Breast epithelium (tissue), 4 donors: ENCODE measurements around the gene CLUH. TPM values are rescaled to one million over a fixed set of nuclear protein-coding genes. Genes with fewer than 3 reads are reported as not detected.

ENCODE experiments used
- DNase-seq, 2 donors: peaks; one replicate each; pipeline ENCODE4 v3.0.0-alpha.2; 2019; ENCODE audit warnings: low spot score in 2 of 2
- H3K27ac ChIP-seq, 2 donors: fragments of 200-600 bp; sonication (generic) in 1 of 2; one replicate each; pipeline ENCODE4 v1.5.1; 2016 to 2019; ENCODE audit warnings: mild to moderate bottlenecking in 1 of 2
- H3K27me3 ChIP-seq, 2 donors: fragments of 200-600 bp; sonication (generic) in 1 of 2; one replicate each; pipeline versions ENCODE4 v1.5.1 to v1.6.0; 2017 to 2019; ENCODE audit warnings: control low read depth in 1 of 2, mild to moderate bottlenecking in 1 of 2
- H3K36me3 ChIP-seq: fragments of 200-600 bp; one replicate; pipeline ENCODE4 v1.5.1; 2019
- H3K4me1 ChIP-seq, 2 donors: fragments of 200-600 bp; sonication (generic); one replicate each; pipeline ENCODE4 v1.5.1; 2016 to 2019; ENCODE audit warnings: control low read depth in 1 of 2
- H3K4me3 ChIP-seq, 3 donors: fragments of 200-600 bp; sonication (generic); 1 replicate in 2 of 3; 2 replicates in 1 of 3; pipeline ENCODE4 v1.5.1; 2016 to 2019; ENCODE audit warnings: mild to moderate bottlenecking in 3 of 3, moderate library complexity in 2 of 3
- H3K9me3 ChIP-seq, 2 donors: fragments of 200-600 bp; sonication (generic) in 1 of 2; one replicate each; pipeline ENCODE4 v1.5.1; 2016 to 2019; ENCODE audit warnings: control low read depth in 1 of 2
- POLR2A ChIP-seq: fragments of 450-650 bp; IDR thresholded peaks from one replicate; pipeline ENCODE4 v1.6.1; 2016; ENCODE audit warnings: antibody characterized with exemption, mild to moderate bottlenecking, moderate library complexity
- POLR2AphosphoS5 ChIP-seq, 3 donors: sonication (generic); formaldehyde crosslinking; IDR thresholded peaks; one replicate each; pipeline ENCODE4 v1.6.1; 2017; ENCODE audit warnings: antibody characterized with exemption in 3 of 3
- intact Hi-C: fragments of 100-400 bp; cut with DNase I; formaldehyde crosslinking; loops from one replicate; pipeline ENCODE4 v1.15.1; 2023; ENCODE audit warnings: low total_unique reads
- total RNA-seq, 3 donors: library from RNA; depleted of rRNA; stranded (reverse); fragments of >200 nt; gene quantifications; one replicate each; pipeline ENCODE4 v1.1.0, GENCODE V29; 2016
- TF ChIP-seq, protein P1 (sequence below), 3 donors: fragments of 450-650 bp; IDR thresholded peaks; one replicate each; pipeline ENCODE4 v1.5.1; 2016 to 2017; ENCODE audit warnings: antibody characterized with exemption in 3 of 3, mild to moderate bottlenecking in 3 of 3, moderate library complexity in 3 of 3

Gene CLUH
- total RNA-seq, 3 donors from 2014 or later = 37.6 to 77.7 (median 50.6) TPM

DNA sequence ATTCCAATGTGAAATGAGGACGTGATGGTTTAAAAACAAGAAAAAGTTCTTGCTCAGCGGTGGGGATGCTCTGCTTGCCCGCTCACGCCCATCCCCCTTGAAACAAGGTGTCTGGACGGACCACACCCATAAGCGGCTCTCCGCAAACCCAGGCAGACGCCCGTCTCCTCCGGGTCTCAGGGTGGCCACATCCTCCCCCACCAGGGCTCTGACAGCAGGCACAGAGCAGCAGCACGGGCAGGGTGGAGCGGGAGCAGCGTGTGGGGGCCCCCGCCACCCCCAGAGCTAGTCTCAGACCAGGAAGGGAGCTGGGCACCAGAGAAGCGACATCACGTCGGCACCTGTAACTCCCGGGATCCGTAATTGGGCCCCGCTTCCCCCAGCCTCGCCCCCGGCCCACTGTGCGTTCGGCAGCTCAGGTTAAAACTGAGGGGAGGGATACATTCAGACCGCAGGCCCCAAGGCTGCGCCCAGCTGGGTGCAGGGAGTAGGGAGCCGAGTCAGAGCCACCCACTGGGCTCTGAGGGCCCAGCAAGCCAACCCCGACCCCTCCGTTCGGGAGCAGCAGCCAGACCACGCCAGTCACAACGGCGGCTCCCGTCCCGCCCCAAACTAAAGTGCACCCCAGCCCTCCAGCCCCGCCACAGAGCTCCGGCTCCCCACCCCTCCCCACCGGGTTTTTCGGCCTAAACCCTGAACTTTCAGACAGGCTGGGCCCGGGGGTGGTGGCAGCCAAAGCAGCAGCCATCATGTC is 22.0 kb downstream of the CLUH start:
- TF ChIP-seq, protein P1, sequence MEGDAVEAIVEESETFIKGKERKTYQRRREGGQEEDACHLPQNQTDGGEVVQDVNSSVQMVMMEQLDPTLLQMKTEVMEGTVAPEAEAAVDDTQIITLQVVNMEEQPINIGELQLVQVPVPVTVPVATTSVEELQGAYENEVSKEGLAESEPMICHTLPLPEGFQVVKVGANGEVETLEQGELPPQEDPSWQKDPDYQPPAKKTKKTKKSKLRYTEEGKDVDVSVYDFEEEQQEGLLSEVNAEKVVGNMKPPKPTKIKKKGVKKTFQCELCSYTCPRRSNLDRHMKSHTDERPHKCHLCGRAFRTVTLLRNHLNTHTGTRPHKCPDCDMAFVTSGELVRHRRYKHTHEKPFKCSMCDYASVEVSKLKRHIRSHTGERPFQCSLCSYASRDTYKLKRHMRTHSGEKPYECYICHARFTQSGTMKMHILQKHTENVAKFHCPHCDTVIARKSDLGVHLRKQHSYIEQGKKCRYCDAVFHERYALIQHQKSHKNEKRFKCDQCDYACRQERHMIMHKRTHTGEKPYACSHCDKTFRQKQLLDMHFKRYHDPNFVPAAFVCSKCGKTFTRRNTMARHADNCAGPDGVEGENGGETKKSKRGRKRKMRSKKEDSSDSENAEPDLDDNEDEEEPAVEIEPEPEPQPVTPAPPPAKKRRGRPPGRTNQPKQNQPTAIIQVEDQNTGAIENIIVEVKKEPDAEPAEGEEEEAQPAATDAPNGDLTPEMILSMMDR (IDR thresholded peaks at IDR 0.05) = no peak
- TF ChIP-seq POLR2AphosphoS5 (IDR thresholded peaks at IDR 0.05) = no peak
- TF ChIP-seq POLR2A = no peak
- Histone ChIP-seq H3K4me1 (peaks cover 0 to 3% of the 10 kb centered on the region in 2 donors), H3K27ac (no peak overlapping the region), H3K4me3 (no peak overlapping the region), H3K36me3 (no peaks in the 10 kb centered on the region), H3K27me3 (no peaks in the 10 kb centered on the region), H3K9me3 (no peaks in the 10 kb centered on the region)
- intact Hi-C loops = no loop called here
- peak in 1 of 2 donors; percentile 15 for DNase-seq

- H3K9me3 ChIP-seq = no peaks in the 10 kb centered on the region
- H3K36me3 ChIP-seq = no peaks in the 10 kb centered on the region
- DNase-seq = peak in 1 of 2 donors; percentile 16
- no peaks in the 10 kb centered on the region for H3K27me3 ChIP-seq
- TF ChIP-seq, protein P1 (IDR thresholded peaks at IDR 0.05) = no peak
- TF ChIP-seq POLR2AphosphoS5 (IDR thresholded peaks at IDR 0.05) = peak in 1 of 3 donors; percentile 27
- peaks cover 0 to 3% of the 10 kb centered on the region in 2 donors for H3K4me1 ChIP-seq
- no peak overlapping the region for H3K4me3 ChIP-seq
- intact Hi-C loops = no loop called here
- H3K27ac ChIP-seq = no peak overlapping the region
Observed at GRCh38 chr17:2688351-2689342, 22.9 kb downstream of the CLUH start.

DNA sequence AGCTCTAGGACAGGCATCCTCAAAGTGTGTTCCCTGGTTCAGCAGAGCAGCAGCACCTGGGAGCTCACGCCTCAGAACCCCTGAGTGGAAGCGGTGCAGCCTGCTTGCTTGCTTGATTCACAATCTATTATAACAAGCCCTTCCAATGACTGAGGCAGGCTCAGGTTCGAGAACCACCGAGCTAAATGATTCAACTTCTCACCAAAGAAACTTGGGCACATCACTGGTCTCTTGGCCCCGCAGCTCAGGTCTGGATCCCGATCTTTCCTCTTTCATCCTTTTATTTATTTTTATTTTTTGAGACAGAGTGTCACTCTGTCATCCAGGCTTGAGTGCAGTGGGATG is 24.5 kb downstream of the CLUH start:
- no peaks in the 10 kb centered on the region for H3K36me3 ChIP-seq
- intact Hi-C loops = no loop called here
- TF ChIP-seq POLR2AphosphoS5 (IDR thresholded peaks at IDR 0.05) (no peak), POLR2A (no peak)
- TF ChIP-seq, protein P1 (IDR thresholded peaks at IDR 0.05) = no peak
- H3K27me3 ChIP-seq = no peaks in the 10 kb centered on the region
- no peaks in the 10 kb centered on the region for H3K9me3 ChIP-seq
- H3K4me3 ChIP-seq = no peak overlapping the region
- H3K27ac ChIP-seq = peak overlapping the region; percentile 10 to 66
- no peak for DNase-seq
- H3K4me1 ChIP-seq = peaks cover 0 to 3% of the 10 kb centered on the region in 2 donors

DNA sequence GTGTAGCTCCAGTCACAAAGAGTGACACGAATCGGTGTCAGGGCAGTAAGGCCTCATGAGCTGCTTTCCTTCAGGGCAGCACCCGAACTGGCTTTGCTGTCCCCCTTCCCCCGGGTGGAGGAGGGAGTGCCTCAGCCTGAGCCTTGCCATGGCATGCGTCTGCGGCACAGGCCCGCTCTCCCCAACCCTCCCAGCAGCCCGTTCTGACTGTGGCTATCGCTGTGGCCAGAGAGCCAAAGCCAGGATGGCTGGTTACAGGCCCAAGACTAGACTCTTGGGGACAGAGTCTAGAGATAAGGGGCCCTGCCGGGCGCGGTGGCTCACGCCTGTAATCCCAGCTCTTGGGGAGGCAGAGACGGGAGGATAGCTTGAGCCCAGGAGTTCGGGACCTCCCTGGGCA is 25.9 kb downstream of the CLUH start:
- peak in 1 of 2 donors; percentile 15 for DNase-seq
- H3K9me3 ChIP-seq = no peaks in the 10 kb centered on the region
- intact Hi-C loops = no loop called here
- H3K27me3 ChIP-seq = no peaks in the 10 kb centered on the region
- H3K4me3 ChIP-seq = no peak overlapping the region
- no peak for TF ChIP-seq POLR2A
- no peak for TF ChIP-seq POLR2AphosphoS5 (IDR thresholded peaks at IDR 0.05)
- TF ChIP-seq, protein P1 (IDR thresholded peaks at IDR 0.05) = no peak
- H3K27ac ChIP-seq = no peak overlapping the region
- peaks cover 0 to 3% of the 10 kb centered on the region in 2 donors for H3K4me1 ChIP-seq
- no peaks in the 10 kb centered on the region for H3K36me3 ChIP-seq

- H3K36me3 ChIP-seq = no peaks in the 10 kb centered on the region
- H3K9me3 ChIP-seq = no peaks in the 10 kb centered on the region
- H3K4me3 ChIP-seq = no peak overlapping the region
- TF ChIP-seq POLR2A (no peak), POLR2AphosphoS5 (IDR thresholded peaks at IDR 0.05) (no peak)
- TF ChIP-seq, protein P1 (IDR thresholded peaks at IDR 0.05) = no peak
- DNase-seq = peak in 1 of 2 donors; percentile 46
- H3K27me3 ChIP-seq = no peaks in the 10 kb centered on the region
- H3K4me1 ChIP-seq = peaks cover 0 to under 1% of the 10 kb centered on the region in 2 donors
- H3K27ac ChIP-seq = no peak overlapping the region
- intact Hi-C loops = no loop called here
Observed at GRCh38 chr17:2684549-2684948, 27.0 kb downstream of the CLUH start.
